ENCODE data around the gene DNER. TPM values are rescaled to one million over a fixed set of nuclear protein-coding genes. Genes with fewer than 3 reads are reported as not detected.

The DNER gene
- total RNA-seq, 4 donors from 2014 or later: 1.5 to 13.1 (median 4.7) TPM

GRCh38 chr2:229586746-229587705 lies 127.3 kb downstream of the DNER start:
- DNase-seq (ENCODE audit: low spot score in 2 of 2): peak; percentile 67 to 78
- H3K9me3 ChIP-seq: no peaks in the 10 kb centered on the region
- peaks cover 0 to 6% (median 0%) of the 10 kb centered on the region in 4 donors for H3K4me1 ChIP-seq
- WGBS, 2 donors: 22 to 24% methylated on average over 20 of the region's 20 CpGs
- H3K27ac ChIP-seq: peak overlapping the region in 1 of 4 donors; percentile 69
- no peaks in the 10 kb centered on the region for H3K36me3 ChIP-seq
- TF ChIP-seq EP300 (IDR thresholded peaks at IDR 0.05) (no peak), CTCF (IDR thresholded peaks at IDR 0.05) (peak; percentile 52 to 92 (median 75))
- H3K4me3 ChIP-seq: peak overlapping the region in 2 of 4 donors; percentile 16 to 22
- no peaks in the 10 kb centered on the region for H3K27me3 ChIP-seq

- peak overlapping the region in 1 of 4 donors; percentile 69 for H3K27ac ChIP-seq
- H3K27me3 ChIP-seq: no peaks in the 10 kb centered on the region
- no peak overlapping the region for H3K4me3 ChIP-seq
- TF ChIP-seq EP300 (IDR thresholded peaks at IDR 0.05) (no peak), POLR2A (IDR thresholded peaks at IDR 0.05) (no peak), CTCF (IDR thresholded peaks at IDR 0.05) (no peak)
- peaks cover 0 to 6% (median 0%) of the 10 kb centered on the region in 4 donors for H3K4me1 ChIP-seq
- WGBS, 2 donors: 84 to 86% methylated on average over 7 of the region's 7 CpGs
- no peaks in the 10 kb centered on the region for H3K9me3 ChIP-seq
- no peaks in the 10 kb centered on the region for H3K36me3 ChIP-seq
- DNase-seq (ENCODE audit: low spot score in 2 of 2): no peak
Measured at GRCh38 chr2:229586012-229586411, 128.3 kb downstream of the DNER start.

- no peaks in the 10 kb centered on the region for H3K27me3 ChIP-seq
- no peaks in the 10 kb centered on the region for H3K9me3 ChIP-seq
- WGBS, 2 donors: 65 to 79% methylated on average over 7 of the region's 7 CpGs
- no peak for TF ChIP-seq EP300 (IDR thresholded peaks at IDR 0.05)
- no peak for TF ChIP-seq POLR2A (IDR thresholded peaks at IDR 0.05)
- TF ChIP-seq CTCF (IDR thresholded peaks at IDR 0.05): no peak
- H3K4me3 ChIP-seq: no peak overlapping the region
- no peak for DNase-seq (ENCODE audit: low spot score in 2 of 2)
- peak overlapping the region in 1 of 4 donors; percentile 36 for H3K27ac ChIP-seq
- H3K36me3 ChIP-seq: no peaks in the 10 kb centered on the region
- H3K4me1 ChIP-seq: peaks cover 0 to 6% (median 0%) of the 10 kb centered on the region in 4 donors
Measured at GRCh38 chr2:229582151-229582550, 132.2 kb downstream of the DNER start.

GRCh38 chr2:229578052-229578846 lies 136.1 kb downstream of the DNER start:
- no peak for DNase-seq (ENCODE audit: low spot score in 2 of 2)
- no peaks in the 10 kb centered on the region for H3K4me1 ChIP-seq
- 58 to 60% methylated on average over 8 of the region's 8 CpGs for WGBS, 2 donors
- no peak overlapping the region for H3K4me3 ChIP-seq
- no peaks in the 10 kb centered on the region for H3K36me3 ChIP-seq
- no peaks in the 10 kb centered on the region for H3K27me3 ChIP-seq
- H3K27ac ChIP-seq: no peak overlapping the region
- H3K9me3 ChIP-seq: no peaks in the 10 kb centered on the region
- no peak for TF ChIP-seq CTCF (IDR thresholded peaks at IDR 0.05)
- no peak for TF ChIP-seq EP300 (IDR thresholded peaks at IDR 0.05)
- TF ChIP-seq POLR2A (IDR thresholded peaks at IDR 0.05): no peak
